Caco-2 (cell line): ENCODE data around the gene CABP2. TPM values are rescaled to one million over a fixed set of nuclear protein-coding genes. Genes with fewer than 3 reads are reported as not detected.

Experiments
- BruUV-seq: library from RNA; stranded (reverse); fragments of 400-500 nt; replicated peaks from 2 replicates; lab custom pipeline; 2021; lab: Mats Ljungman, UMichigan
- CTCF ChIA-PET: fragments of 300-600 bp; sonication (Branson Sonifier 250); formaldehyde crosslinking; loops from one replicate; lab custom pipeline; 2022; ENCODE audit warnings: antibody characterized with exemption; lab: Charles Lee
- POLR2A ChIA-PET: fragments of 300-600 bp; sonication (Branson Sonifier 250); formaldehyde crosslinking; loops from one replicate; lab custom pipeline; 2022; ENCODE audit warnings: antibody characterized with exemption; lab: Charles Lee
- DNase-seq, 2 experiments: peaks; one replicate each; pipeline versions ENCODE4 v3.0.0 to v3.0.0-alpha.2; 2020 to 2022
- H3K27me3 ChIP-seq: replicated peaks from 2 replicates; pipeline ENCODE4 v1.6.0; 2011; ENCODE audit warnings: low read length; ENCODE audit not compliant: control insufficient read depth, insufficient read depth
- H3K36me3 ChIP-seq: 2 replicates; pipeline ENCODE4 v1.5.1; 2011; ENCODE audit warnings: low read length; ENCODE audit not compliant: control insufficient read depth, insufficient read depth
- H3K4me1 ChIP-seq: fragments of 250-450 bp; sonication (Bioruptor Pico); 2 replicates; pipeline ENCODE4 v1.5.1; 2020; ENCODE audit warnings: mild to moderate bottlenecking
- H3K4me3 ChIP-seq: 2 replicates; pipeline ENCODE4 v1.5.1; 2011; ENCODE audit warnings: low read depth, mild to moderate bottlenecking, control low read depth, low read length
- H3K9me3 ChIP-seq: fragments of 250-450 bp; sonication (Bioruptor Pico); 2 replicates; pipeline ENCODE4 v1.5.1; 2020; ENCODE audit warnings: mild to moderate bottlenecking, moderate library complexity
- H3K27ac Mint-ChIP-seq: one replicate; pipeline ENCODE4 v1.8.0; 2022; ENCODE audit warnings: mixed read lengths; ENCODE audit not compliant: unreplicated experiment
- H3K27me3 Mint-ChIP-seq: one replicate; pipeline ENCODE4 v1.8.0; 2022; ENCODE audit warnings: mixed read lengths; ENCODE audit not compliant: insufficient read depth, unreplicated experiment
- H3K36me3 Mint-ChIP-seq: one replicate; pipeline ENCODE4 v1.8.0; 2022; ENCODE audit warnings: mild to moderate bottlenecking, mixed read lengths; ENCODE audit not compliant: insufficient read depth, unreplicated experiment
- H3K4me1 Mint-ChIP-seq: one replicate; pipeline ENCODE4 v1.8.0; 2022; ENCODE audit warnings: low read depth, mixed read lengths; ENCODE audit not compliant: unreplicated experiment
- H3K4me3 Mint-ChIP-seq: one replicate; pipeline ENCODE4 v1.8.0; 2022; ENCODE audit warnings: mild to moderate bottlenecking, moderate library complexity, mixed read lengths; ENCODE audit not compliant: unreplicated experiment
- H3K9me3 Mint-ChIP-seq: one replicate; pipeline ENCODE4 v1.8.0; 2022; ENCODE audit warnings: mixed read lengths; ENCODE audit not compliant: unreplicated experiment
- CTCF ChIP-seq, 2 experiments: fragments of 200-600 bp in 1 of 2; IDR thresholded peaks; 1 replicate in 1 of 2; 2 replicates in 1 of 2; pipeline versions ENCODE4 v1.5.1 to v1.8.0; 2011 to 2022; ENCODE audit warnings: antibody characterized with exemption in 1 of 2, control low read depth in 1 of 2, inconsistent platforms in 1 of 2, low read depth in 1 of 2, low read length in 1 of 2, mild to moderate bottlenecking in 1 of 2, moderate library complexity in 1 of 2; ENCODE audit not compliant: insufficient read depth in 1 of 2, severe bottlenecking in 1 of 2, unreplicated experiment in 1 of 2
- intact Hi-C: fragments of 100-400 bp; cut with micrococcal nuclease; formaldehyde crosslinking; loops from one replicate; pipeline ENCODE4 v1.10.0; 2022; ENCODE audit not compliant: unreplicated experiment
- total RNA-seq: library from RNA; stranded (reverse); gene quantifications from 2 replicates; pipeline ENCODE4 v1.2.3, GENCODE V29; 2022

CABP2 gene
- total RNA-seq, 1 experiment from 2014 or later, result not detected

- no peaks in the 10 kb centered on the region for H3K27me3 ChIP-seq
- peak in 1 of 2 experiments; percentile 41 for DNase-seq
- intact Hi-C loops, result no loop called here
- H3K4me3 ChIP-seq, result no peak overlapping the region
- peak in 1 of 2 experiments; percentile 15 for TF ChIP-seq CTCF (IDR thresholded peaks at IDR 0.05; ENCODE audit: insufficient read depth in 1 of 2, low read depth in 1 of 2, low read length in 1 of 2, severe bottlenecking in 1 of 2, unreplicated experiment in 1 of 2)
- H3K27me3 Mint-ChIP-seq, result no peaks in the 10 kb centered on the region
- peaks cover 5% of the 10 kb centered on the region; the same call in 1 of the 2 replicates for H3K9me3 ChIP-seq
- H3K4me1 Mint-ChIP-seq, result no peaks in the 10 kb centered on the region
- CTCF ChIA-PET, result no interaction called here
- POLR2A ChIA-PET, result no interaction called here
- no peaks in the 10 kb centered on the region for H3K4me1 ChIP-seq
- H3K36me3 Mint-ChIP-seq, result no peaks in the 10 kb centered on the region
- H3K27ac Mint-ChIP-seq, result no peak overlapping the region
- H3K36me3 ChIP-seq, result no peaks in the 10 kb centered on the region
- H3K4me3 Mint-ChIP-seq, result no peak overlapping the region
- BruUV-seq, result no TSS peak
- peaks cover 17% of the 10 kb centered on the region for H3K9me3 Mint-ChIP-seq
These were observed 572 bp upstream of the CABP2 start for GRCh38 chr11:67523556-67524479.

GRCh38 chr11:67522338-67522737 lies 908 bp downstream of the CABP2 start:
- no peak for TF ChIP-seq CTCF (IDR thresholded peaks at IDR 0.05; ENCODE audit: insufficient read depth in 1 of 2, low read depth in 1 of 2, low read length in 1 of 2, severe bottlenecking in 1 of 2, unreplicated experiment in 1 of 2)
- Mint-ChIP-seq H3K27ac (no peak overlapping the region), H3K4me1 (no peaks in the 10 kb centered on the region), H3K9me3 (peaks cover 8% of the 10 kb centered on the region), H3K27me3 (no peaks in the 10 kb centered on the region), H3K36me3 (no peaks in the 10 kb centered on the region), H3K4me3 (no peak overlapping the region)
- POLR2A ChIA-PET, result no interaction called here
- no peak overlapping the region for H3K4me3 ChIP-seq
- CTCF ChIA-PET, result interaction anchor here (0.6 kb wide), 1 partner anchor 1040 kb away, joined by 3 read pairs; no protein-coding TSS in a partner anchor
- H3K4me1 ChIP-seq, result no peaks in the 10 kb centered on the region
- no peak for DNase-seq
- no TSS peak for BruUV-seq
- H3K27me3 ChIP-seq, result no peaks in the 10 kb centered on the region
- H3K36me3 ChIP-seq, result no peaks in the 10 kb centered on the region
- no peaks in the 10 kb centered on the region for H3K9me3 ChIP-seq
- intact Hi-C loops, result no loop called here

- H3K27me3 Mint-ChIP-seq, result no peaks in the 10 kb centered on the region
- no peak overlapping the region for H3K4me3 Mint-ChIP-seq
- POLR2A ChIA-PET, result no interaction called here
- no peaks in the 10 kb centered on the region for H3K36me3 ChIP-seq
- no peak overlapping the region for H3K4me3 ChIP-seq
- no peaks in the 10 kb centered on the region for H3K36me3 Mint-ChIP-seq
- H3K9me3 Mint-ChIP-seq, result peaks cover 3% of the 10 kb centered on the region
- H3K4me1 Mint-ChIP-seq, result no peaks in the 10 kb centered on the region
- H3K9me3 ChIP-seq, result no peaks in the 10 kb centered on the region
- DNase-seq, result no peak
- no peak overlapping the region for H3K27ac Mint-ChIP-seq
- TF ChIP-seq CTCF (IDR thresholded peaks at IDR 0.05; ENCODE audit: insufficient read depth in 1 of 2, low read depth in 1 of 2, low read length in 1 of 2, severe bottlenecking in 1 of 2, unreplicated experiment in 1 of 2), result no peak
- BruUV-seq, result no TSS peak
- intact Hi-C loops, result no loop called here
- CTCF ChIA-PET, result no interaction called here
- H3K4me1 ChIP-seq, result no peaks in the 10 kb centered on the region
- H3K27me3 ChIP-seq, result no peaks in the 10 kb centered on the region
These were observed 1.3 kb downstream of the CABP2 start for GRCh38 chr11:67521924-67522323.
